ENCODE measurements around the gene MAGI1.

DNA sequence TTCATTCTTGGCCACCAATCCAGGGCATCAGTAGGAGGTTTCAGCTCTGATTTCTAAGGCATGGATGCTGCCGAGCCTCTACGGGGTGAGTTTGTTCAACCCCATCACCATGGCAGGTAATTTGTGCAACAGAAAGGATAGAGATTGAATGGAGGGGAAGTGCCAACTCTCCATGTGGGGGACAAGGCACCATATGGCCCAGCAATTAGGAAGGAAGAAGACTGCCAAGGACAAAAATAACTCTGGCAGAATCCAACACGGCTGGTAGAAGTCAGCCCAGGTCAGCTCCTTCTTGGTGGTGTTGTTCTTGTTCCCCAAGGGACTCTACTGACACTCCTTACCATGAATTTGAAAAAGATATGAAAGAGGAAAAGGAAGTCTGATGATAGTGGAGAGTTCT lies 503.9 kb downstream of the MAGI1 start:
- TF ChIP-seq, protein P1, sequence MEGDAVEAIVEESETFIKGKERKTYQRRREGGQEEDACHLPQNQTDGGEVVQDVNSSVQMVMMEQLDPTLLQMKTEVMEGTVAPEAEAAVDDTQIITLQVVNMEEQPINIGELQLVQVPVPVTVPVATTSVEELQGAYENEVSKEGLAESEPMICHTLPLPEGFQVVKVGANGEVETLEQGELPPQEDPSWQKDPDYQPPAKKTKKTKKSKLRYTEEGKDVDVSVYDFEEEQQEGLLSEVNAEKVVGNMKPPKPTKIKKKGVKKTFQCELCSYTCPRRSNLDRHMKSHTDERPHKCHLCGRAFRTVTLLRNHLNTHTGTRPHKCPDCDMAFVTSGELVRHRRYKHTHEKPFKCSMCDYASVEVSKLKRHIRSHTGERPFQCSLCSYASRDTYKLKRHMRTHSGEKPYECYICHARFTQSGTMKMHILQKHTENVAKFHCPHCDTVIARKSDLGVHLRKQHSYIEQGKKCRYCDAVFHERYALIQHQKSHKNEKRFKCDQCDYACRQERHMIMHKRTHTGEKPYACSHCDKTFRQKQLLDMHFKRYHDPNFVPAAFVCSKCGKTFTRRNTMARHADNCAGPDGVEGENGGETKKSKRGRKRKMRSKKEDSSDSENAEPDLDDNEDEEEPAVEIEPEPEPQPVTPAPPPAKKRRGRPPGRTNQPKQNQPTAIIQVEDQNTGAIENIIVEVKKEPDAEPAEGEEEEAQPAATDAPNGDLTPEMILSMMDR (IDR thresholded peaks at IDR 0.05 in 8 of 11, conservative IDR thresholded peaks at IDR 0.05 in 3 of 11) = no peak
- no peak for TF ChIP-seq POLR2A (IDR thresholded peaks at IDR 0.05)
